Colonic mucosa (tissue), 4 donors: ENCODE data around the gene PTPN5. TPM values are rescaled to one million over a fixed set of nuclear protein-coding genes. Genes with fewer than 3 reads are reported as not detected.

Source experiments
- DNase-seq: peaks from one replicate; pipeline ENCODE4 v3.0.0-alpha.2; 2020
- H3K27ac ChIP-seq: fragments of 200-600 bp; one replicate; pipeline ENCODE4 v1.8.0; 2021
- H3K27me3 ChIP-seq: fragments of 200-600 bp; one replicate; pipeline ENCODE4 v1.8.0; 2021
- H3K36me3 ChIP-seq: fragments of 200-600 bp; one replicate; pipeline ENCODE4 v1.8.0; 2021
- H3K4me1 ChIP-seq: fragments of 200-600 bp; one replicate; pipeline ENCODE4 v1.8.0; 2021; ENCODE audit warnings: mild to moderate bottlenecking
- H3K4me3 ChIP-seq: fragments of 200-600 bp; one replicate; pipeline ENCODE4 v1.8.0; 2021
- H3K9ac ChIP-seq, 2 donors: one replicate each; pipeline ENCODE4 v1.7.0; 2013; ENCODE audit warnings: control low read depth in 2 of 2, low read depth in 2 of 2, low read length in 2 of 2
- H3K9me3 ChIP-seq: fragments of 200-600 bp; one replicate; pipeline ENCODE4 v1.8.0; 2021
- intact Hi-C: fragments of 100-400 bp; cut with DNase I; formaldehyde crosslinking; loops from one replicate; pipeline ENCODE4 v1.14.1; 2022
- total RNA-seq, 2 donors: library from RNA; stranded (reverse); fragmentation: NEBNext Ultra II Directional in 1 of 2; extraction: Animal tissue kit (Norgen Biotek cat#: 25700) in 1 of 2; gene quantifications; one replicate each; pipeline ENCODE4 v1.2.1, GENCODE V29; 2021
- TF ChIP-seq, protein P1 (sequence below): fragments of 200-600 bp; IDR thresholded peaks from one replicate; pipeline ENCODE4 v1.8.0; 2022; ENCODE audit warnings: antibody characterized with exemption, mild to moderate bottlenecking
- donor health status: healthy.
- donor health status: DM: no; HTN: no; CAD: no.
- donor health status: DM: no; HTN: no; CAD: no.

Gene PTPN5
- total RNA-seq, 2 donors from 2014 or later = 0.19 TPM; not detected in 1

- H3K27ac ChIP-seq = no peak overlapping the region
- TF ChIP-seq, protein P1, sequence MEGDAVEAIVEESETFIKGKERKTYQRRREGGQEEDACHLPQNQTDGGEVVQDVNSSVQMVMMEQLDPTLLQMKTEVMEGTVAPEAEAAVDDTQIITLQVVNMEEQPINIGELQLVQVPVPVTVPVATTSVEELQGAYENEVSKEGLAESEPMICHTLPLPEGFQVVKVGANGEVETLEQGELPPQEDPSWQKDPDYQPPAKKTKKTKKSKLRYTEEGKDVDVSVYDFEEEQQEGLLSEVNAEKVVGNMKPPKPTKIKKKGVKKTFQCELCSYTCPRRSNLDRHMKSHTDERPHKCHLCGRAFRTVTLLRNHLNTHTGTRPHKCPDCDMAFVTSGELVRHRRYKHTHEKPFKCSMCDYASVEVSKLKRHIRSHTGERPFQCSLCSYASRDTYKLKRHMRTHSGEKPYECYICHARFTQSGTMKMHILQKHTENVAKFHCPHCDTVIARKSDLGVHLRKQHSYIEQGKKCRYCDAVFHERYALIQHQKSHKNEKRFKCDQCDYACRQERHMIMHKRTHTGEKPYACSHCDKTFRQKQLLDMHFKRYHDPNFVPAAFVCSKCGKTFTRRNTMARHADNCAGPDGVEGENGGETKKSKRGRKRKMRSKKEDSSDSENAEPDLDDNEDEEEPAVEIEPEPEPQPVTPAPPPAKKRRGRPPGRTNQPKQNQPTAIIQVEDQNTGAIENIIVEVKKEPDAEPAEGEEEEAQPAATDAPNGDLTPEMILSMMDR = no peak
- DNase-seq = no peak
- H3K9ac ChIP-seq = no peak overlapping the region
- H3K4me3 ChIP-seq = no peak overlapping the region
- intact Hi-C loops = no loop called here
- no peaks in the 10 kb centered on the region for H3K9me3 ChIP-seq
- H3K36me3 ChIP-seq = no peaks in the 10 kb centered on the region
- no peaks in the 10 kb centered on the region for H3K27me3 ChIP-seq
- peaks cover 4% of the 10 kb centered on the region for H3K4me1 ChIP-seq
These were observed 86.9 kb downstream of the PTPN5 start for GRCh38 chr11:18704698-18705097.

DNA sequence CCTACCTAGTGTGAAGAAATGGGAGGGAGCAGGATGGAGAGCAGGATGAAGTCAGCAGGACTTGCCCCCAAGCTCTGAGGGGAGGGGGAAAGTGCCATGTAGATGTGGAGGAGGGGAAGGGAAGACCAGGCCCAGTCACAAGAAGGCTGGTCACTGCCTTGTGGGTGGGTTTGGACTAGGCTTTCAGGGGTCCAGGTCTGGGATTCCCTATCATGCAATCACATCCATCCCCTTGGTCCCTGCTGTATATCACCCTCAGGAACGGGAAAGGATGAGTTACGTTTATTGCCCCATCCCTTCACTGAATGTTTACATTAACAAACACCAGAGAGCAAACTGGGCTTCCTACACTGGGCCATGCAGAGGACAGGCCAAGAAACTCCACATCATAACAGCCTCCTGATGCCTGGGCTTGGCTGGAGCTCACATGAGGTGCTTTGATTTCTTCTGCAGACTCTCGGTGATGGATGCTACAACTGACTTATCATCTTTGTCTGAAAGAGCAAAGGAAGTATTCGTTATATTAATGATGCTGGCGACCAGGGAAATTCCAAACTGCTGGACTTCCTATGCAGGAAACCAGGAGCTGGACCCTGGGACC, 87.5 kb downstream of the PTPN5 start:
- Histone ChIP-seq H3K9me3 (no peaks in the 10 kb centered on the region), H3K4me1 (peaks cover 4% of the 10 kb centered on the region), H3K9ac (no peak overlapping the region), H3K4me3 (no peak overlapping the region), H3K27ac (no peak overlapping the region), H3K36me3 (no peaks in the 10 kb centered on the region), H3K27me3 (no peaks in the 10 kb centered on the region)
- DNase-seq = no peak
- intact Hi-C loops = no loop called here
- TF ChIP-seq, protein P1 = no peak

- Histone ChIP-seq H3K36me3 (no peaks in the 10 kb centered on the region), H3K4me3 (no peak overlapping the region), H3K9me3 (no peaks in the 10 kb centered on the region), H3K27ac (no peak overlapping the region), H3K4me1 (peaks cover 4% of the 10 kb centered on the region), H3K27me3 (no peaks in the 10 kb centered on the region), H3K9ac (no peak overlapping the region)
- intact Hi-C loops = no loop called here
- TF ChIP-seq, protein P1 = no peak
- DNase-seq = no peak
These were observed 88.4 kb downstream of the PTPN5 start for GRCh38 chr11:18703001-18703763.

DNA sequence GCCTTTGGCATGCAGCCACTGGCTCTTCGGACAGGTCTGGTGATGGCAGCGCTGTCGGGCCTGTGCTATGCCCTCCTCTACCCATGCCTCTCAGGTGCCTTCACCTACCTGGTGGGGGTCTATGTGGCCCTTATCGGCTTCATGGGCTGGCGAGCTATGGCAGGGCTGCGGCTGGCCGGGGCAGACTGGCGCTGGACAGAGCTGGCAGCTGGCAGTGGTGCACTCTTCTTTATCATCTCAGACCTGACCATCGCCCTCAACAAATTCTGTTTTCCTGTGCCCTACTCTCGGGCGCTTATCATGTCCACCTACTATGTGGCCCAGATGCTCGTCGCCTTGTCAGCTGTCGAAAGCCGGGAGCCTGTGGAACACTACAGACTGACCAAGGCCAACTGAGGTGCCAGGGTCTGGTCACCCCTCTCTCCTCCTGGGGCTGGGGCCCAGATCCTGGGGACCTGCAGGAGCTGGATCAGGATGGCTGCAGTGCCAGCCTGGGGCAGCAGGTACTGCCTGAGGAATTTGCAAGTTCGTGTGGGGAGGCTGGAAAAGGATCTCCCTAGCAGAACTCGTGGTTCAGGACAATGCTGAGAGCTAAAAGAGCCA, 89.9 kb downstream of the PTPN5 start:
- H3K36me3 ChIP-seq = no peaks in the 10 kb centered on the region
- no peak overlapping the region for H3K4me3 ChIP-seq
- DNase-seq = no peak
- TF ChIP-seq, protein P1 = no peak
- H3K27me3 ChIP-seq = no peaks in the 10 kb centered on the region
- no peak overlapping the region for H3K9ac ChIP-seq
- no peaks in the 10 kb centered on the region for H3K9me3 ChIP-seq
- intact Hi-C loops = no loop called here
- H3K27ac ChIP-seq = no peak overlapping the region
- peaks cover 4% of the 10 kb centered on the region for H3K4me1 ChIP-seq

GRCh38 chr11:18700872-18701271, 90.7 kb downstream of the PTPN5 start:
- H3K9me3 ChIP-seq = no peaks in the 10 kb centered on the region
- no peak for DNase-seq
- TF ChIP-seq, protein P1 = no peak
- H3K27me3 ChIP-seq = no peaks in the 10 kb centered on the region
- no peak overlapping the region for H3K27ac ChIP-seq
- H3K36me3 ChIP-seq = no peaks in the 10 kb centered on the region
- intact Hi-C loops = no loop called here
- no peak overlapping the region for H3K9ac ChIP-seq
- no peak overlapping the region for H3K4me3 ChIP-seq
- H3K4me1 ChIP-seq = peaks cover 4% of the 10 kb centered on the region
